Measurements from ENCODE around the gene HECW1.
"Not testable (repeated sequence)": the region's sequence is repeated elsewhere in the genome, so short reads cannot be mapped to it uniquely, and the experiment has no call there.

The HECW1 gene

GRCh38 chr7:43208242-43208641 lies 95.8 kb downstream of the HECW1 start:
- no peak for DNase-seq (ENCODE audit: low read depth)

- not testable (repeated sequence) for DNase-seq (ENCODE audit: low read depth)
These were observed 98.1 kb downstream of the HECW1 start for GRCh38 chr7:43210539-43210938.

GRCh38 chr7:43211286-43211685 lies 98.8 kb downstream of the HECW1 start:
- no peak for DNase-seq (ENCODE audit: low read depth)

- DNase-seq (ENCODE audit: low read depth) = no peak
These were observed 99.2 kb downstream of the HECW1 start for GRCh38 chr7:43211693-43212092.

DNA sequence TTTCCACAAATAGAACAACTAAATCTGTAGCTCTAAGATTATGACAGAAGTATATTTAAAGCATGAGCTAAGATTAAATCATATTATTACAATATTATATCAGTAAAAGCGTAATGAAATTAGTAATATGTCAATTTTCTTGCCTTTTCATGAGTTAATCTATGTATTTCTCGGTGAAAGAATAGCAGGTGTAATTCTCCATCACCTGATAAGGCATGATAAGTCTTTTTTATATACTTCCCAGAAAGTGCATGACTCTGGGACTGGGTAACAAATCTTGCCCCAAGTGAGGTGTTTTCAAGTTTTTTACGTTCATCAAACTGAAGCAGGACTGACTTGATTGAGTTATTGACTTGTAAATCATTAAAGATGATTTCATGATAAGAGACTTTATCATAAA lies 100.5 kb downstream of the HECW1 start:
- DNase-seq (ENCODE audit: low read depth) = no peak

- DNase-seq (ENCODE audit: low read depth) = no peak
These were observed 102.6 kb downstream of the HECW1 start for GRCh38 chr7:43215061-43215460.

DNA sequence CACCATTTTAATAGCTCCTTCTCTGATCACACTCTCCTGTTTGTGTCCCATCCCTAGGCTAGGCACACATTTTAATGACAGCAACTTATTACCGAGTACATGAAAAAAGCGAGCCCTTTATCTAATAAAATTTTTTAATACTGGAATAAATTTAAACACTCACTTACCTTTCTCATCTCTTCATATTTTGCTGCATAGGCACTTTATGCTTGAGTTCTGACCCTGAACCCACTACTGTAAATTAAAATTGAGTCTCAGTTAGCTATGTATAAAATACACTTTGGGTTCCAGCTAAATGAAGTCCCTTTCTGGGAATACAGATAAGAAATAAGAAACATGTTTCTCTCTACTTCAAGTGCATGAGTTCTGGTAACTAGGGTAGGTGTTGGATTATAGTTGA lies 104.6 kb downstream of the HECW1 start:
- no peak for DNase-seq (ENCODE audit: low read depth)

GRCh38 chr7:43218901-43219300 lies 106.5 kb downstream of the HECW1 start:
- not testable (repeated sequence) for DNase-seq (ENCODE audit: low read depth)

GRCh38 chr7:43220250-43220649 lies 107.8 kb downstream of the HECW1 start:
- no peak for DNase-seq (ENCODE audit: low read depth)

DNA sequence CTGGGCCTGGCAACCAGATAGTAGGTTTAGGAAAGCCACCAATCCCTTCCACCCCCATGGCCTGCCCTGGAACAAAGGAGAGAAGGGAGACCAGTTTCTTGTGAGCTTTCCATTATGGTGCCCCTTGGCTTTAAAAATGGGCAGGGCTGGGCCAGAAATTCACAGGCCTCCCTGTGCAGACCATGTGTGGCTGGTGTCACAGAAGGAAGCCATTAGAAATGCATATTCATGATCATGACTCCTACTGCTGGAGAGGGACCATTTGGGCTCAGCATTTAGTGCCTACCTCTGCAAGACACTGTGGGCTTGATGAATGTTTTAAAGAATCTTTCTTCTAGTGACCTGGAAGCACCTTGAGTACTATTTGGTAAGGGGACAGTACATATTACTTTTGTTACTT lies 108.3 kb downstream of the HECW1 start:
- no peak for DNase-seq (ENCODE audit: low read depth)

DNA sequence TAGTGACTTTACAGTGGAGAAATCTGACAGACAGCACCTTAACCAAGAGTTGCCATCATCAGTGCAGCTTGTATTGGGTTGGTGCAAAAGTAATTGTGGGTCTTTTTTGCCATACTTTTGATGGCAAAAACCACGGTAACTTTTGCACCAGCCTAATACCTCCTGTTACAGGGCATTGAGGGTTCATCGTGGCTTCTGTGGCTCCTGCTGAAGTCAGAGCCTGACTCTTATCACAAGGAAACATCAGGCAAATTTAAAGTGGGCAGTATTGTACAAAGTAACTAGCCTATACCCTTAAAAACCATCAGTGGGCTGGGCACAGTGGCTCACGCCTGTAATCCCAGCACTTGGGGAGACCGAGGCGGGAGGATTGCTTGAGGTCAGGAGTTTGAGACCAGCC lies 117.4 kb downstream of the HECW1 start:
- DNase-seq (ENCODE audit: low read depth) = no peak

GRCh38 chr7:43232366-43232765 lies 119.9 kb downstream of the HECW1 start:
- DNase-seq (ENCODE audit: low read depth) = no peak

GRCh38 chr7:43234073-43234472 lies 121.6 kb downstream of the HECW1 start:
- DNase-seq (ENCODE audit: low read depth) = no peak

- no peak for DNase-seq (ENCODE audit: low read depth)
These were observed 122.5 kb downstream of the HECW1 start for GRCh38 chr7:43234968-43235367.

GRCh38 chr7:43240565-43240964 lies 128.1 kb downstream of the HECW1 start:
- DNase-seq (ENCODE audit: low read depth) = no peak

GRCh38 chr7:43242628-43243255 lies 130.3 kb downstream of the HECW1 start:
- DNase-seq (ENCODE audit: low read depth) = no peak

DNA sequence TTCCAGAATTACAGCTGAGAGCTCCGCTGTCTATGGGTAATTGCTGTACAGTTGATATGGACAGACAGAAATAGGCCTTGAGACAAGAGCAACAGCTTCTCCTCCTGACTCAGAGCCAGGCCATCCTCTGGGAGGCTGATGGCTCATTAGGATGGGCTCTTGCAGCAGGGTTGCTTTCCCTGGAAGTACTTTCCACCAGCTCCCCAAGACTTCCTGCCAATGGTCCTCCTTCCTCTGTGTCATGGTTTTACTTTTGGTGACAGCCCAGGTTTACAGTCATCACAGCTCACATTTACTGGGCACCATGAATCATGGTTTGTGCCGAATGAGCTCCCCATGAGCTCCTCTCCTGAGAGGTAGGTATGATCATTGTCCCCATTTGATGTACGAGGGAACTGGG lies 131.8 kb downstream of the HECW1 start:
- DNase-seq (ENCODE audit: low read depth) = no peak

GRCh38 chr7:43244784-43245183 lies 132.3 kb downstream of the HECW1 start:
- no peak for DNase-seq (ENCODE audit: low read depth)

- DNase-seq (ENCODE audit: low read depth) = no peak
These were observed 135.3 kb downstream of the HECW1 start for GRCh38 chr7:43247757-43248156.

DNA sequence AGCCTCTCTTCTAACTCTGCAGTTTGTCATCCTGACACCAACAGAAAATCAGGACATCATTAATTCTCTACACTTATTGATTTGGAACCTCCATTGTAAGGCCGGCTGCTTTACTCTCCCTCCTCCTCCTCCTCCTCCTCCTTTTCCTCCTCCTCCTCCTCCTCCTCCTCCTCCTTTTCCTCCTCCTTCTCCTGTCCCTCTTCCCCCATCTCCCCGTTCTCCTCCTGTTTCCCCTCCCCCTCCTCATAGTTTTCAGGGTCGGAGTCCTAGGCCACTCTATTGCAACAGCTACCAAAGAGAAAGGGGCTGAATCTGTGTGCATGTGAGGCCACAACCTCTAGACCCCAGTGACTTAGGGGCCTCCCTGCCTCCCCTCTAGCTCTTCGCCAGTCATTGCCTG lies 136.1 kb downstream of the HECW1 start:
- DNase-seq (ENCODE audit: low read depth) = no peak

DNA sequence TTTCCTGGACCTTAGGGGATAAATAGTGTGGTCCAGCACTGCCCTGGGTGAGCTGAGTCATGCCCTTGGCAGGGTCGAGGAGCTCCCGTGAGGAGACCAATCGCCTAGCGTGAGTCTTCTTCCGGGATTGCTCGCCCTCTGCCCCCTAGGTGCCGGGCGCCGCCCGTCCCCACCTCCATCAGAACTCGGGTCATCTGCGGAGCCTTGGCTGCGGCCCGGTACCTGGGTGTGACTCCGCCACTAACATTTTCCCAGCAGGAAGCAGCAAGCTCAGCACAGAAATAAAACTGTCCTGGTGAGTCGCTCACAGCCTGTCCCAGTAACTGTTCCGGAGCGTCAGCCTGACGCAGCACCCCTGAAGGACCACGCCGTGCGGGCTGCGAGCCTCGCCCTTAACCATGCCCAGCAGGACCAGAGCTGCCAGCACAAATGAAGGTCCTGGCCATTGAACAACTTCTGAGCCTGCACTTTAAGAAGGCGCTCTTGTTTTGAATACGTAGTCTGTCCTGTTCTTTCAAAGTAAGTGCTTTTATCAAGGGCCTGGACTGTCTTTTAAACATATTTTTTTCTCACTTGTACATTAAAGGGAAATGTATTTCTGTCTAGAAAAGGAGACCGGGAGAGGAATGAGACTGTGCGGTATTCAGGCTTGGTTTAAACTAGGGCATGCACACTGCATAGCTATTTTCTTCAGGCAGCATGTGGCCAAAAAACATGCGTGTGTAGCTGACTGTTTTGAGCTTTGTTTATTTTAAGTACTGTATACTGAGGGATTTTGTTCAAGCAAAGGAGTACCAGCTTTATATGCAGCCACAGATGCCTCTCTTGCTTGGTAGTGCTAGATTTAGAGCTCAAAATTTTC lies 136.7 kb downstream of the HECW1 start:
- no peak for DNase-seq (ENCODE audit: low read depth)

GRCh38 chr7:43249823-43250145 lies 137.3 kb downstream of the HECW1 start:
- DNase-seq (ENCODE audit: low read depth) = no peak

- DNase-seq (ENCODE audit: low read depth) = peak; percentile 17
These were observed 148.8 kb downstream of the HECW1 start for GRCh38 chr7:43260980-43261878.
